ENCODE results near the gene GSX2.
A peak's percentile ranks its signal among the peaks of the same experiment; 100 is the strongest.

GSX2 gene

DNA sequence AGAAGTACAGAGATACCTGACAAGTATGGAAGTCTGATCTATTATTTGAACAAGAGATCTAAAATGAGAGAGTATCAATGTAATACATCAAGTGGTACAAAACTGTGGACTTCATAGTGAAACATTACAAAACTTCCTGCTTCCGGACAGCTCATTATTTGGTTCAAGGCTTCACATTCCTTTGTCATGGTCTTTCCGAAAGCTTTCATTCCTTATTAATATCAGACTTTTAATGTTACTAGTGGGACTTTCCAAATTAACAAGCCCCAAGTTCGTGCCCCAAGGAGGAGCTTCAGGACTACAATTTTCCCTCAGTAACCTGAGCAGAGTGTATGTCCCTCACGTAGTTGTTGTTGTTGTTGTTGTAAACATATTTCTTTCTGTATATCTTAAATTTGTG lies 36.7 kb upstream of the GSX2 start:
- peak overlapping the region; percentile 96 for H3K27ac ChIP-seq (ENCODE audit: low read depth, low read length)
- H3K9ac ChIP-seq (ENCODE audit: low read length), result peak overlapping the region; percentile 89
- H3K4me1 ChIP-seq (ENCODE audit: insufficient read depth, low read length), result peaks cover 30% of the 10 kb centered on the region
- no peaks in the 10 kb centered on the region for H3K27me3 ChIP-seq (ENCODE audit: control insufficient read depth in 1 of 2, insufficient read depth in 2 of 2, low read length in 2 of 2)
- peak overlapping the region; percentile 91 to 96 for H3K4me3 ChIP-seq (ENCODE audit: low read depth in 1 of 2, low read length in 2 of 2)
- no peaks in the 10 kb centered on the region for H3K36me3 ChIP-seq (ENCODE audit: insufficient read depth, low read length)
- H3K9me3 ChIP-seq (ENCODE audit: low read length), result no peaks in the 10 kb centered on the region

GRCh38 chr4:54063737-54064316 lies 36.1 kb upstream of the GSX2 start:
- peaks cover 29% of the 10 kb centered on the region for H3K4me1 ChIP-seq (ENCODE audit: insufficient read depth, low read length)
- H3K9ac ChIP-seq (ENCODE audit: low read length), result peak overlapping the region; percentile 89

DNA sequence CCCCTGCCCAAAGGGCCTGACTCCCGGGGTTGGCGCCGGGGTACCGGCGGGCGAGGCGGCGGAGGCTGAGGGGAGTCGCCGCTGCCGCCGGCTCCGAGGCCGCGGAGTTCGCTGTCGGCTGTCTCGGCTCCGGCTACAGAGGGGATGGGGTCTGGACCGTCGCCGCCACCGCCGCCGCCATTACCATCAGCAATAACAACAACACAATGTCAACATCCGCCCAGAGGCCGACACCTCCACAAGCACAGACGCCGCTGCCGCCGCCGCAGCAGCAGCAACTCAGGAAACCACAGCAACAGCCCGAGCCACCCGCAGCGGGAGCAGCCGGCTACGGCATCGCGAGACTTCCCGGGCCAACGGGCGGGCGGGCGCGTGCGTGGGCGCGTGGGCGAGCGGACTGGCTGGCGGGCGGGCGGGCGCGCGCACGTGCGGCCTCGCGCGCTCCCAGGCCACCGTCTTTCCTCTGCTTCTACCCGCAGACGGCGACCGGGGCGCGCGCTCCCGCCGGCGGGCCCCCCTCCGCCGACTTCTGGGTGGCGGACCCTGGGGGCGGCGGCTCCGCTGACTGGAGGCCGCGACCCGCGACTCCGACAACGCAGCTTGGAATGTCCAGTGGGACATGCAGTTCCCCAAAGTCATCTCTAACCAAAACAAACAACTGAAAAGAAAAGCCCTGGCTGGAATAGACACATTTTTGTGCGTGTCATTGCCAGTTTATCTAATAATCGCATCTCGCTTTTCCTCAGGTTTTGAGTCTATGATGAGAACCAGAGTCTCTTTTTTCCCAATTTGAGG lies 35.4 kb upstream of the GSX2 start, which contains the start of gene CHIC2:
CHIC2 (minus strand) TSS at position 289 of the 795 bp plus-strand sequence. CDS start 305 bp downstream, outside the sequence.
- Histone ChIP-seq H3K4me1 (ENCODE audit: insufficient read depth, low read length) (peaks cover 29% of the 10 kb centered on the region), H3K27ac (ENCODE audit: low read depth, low read length) (peak within 1 kb of the TSS; percentile 96), H3K27me3 (ENCODE audit: control insufficient read depth in 1 of 2, insufficient read depth in 2 of 2, low read length in 2 of 2) (no peaks in the 10 kb centered on the region), H3K36me3 (ENCODE audit: insufficient read depth, low read length) (no peaks in the 10 kb centered on the region), H3K9me3 (ENCODE audit: low read length) (no peaks in the 10 kb centered on the region), H3K4me3 (ENCODE audit: low read depth in 1 of 2, low read length in 2 of 2) (peak within 1 kb of the TSS; percentile 91 to 96), H3K9ac (ENCODE audit: low read length) (peak within 1 kb of the TSS; percentile 89)

More at GRCh38 chr4:54063737-54064316, 36.1 kb upstream of the GSX2 start:
- Histone ChIP-seq H3K27me3 (ENCODE audit: control insufficient read depth in 1 of 2, insufficient read depth in 2 of 2, low read length in 2 of 2) (no peaks in the 10 kb centered on the region), H3K9me3 (ENCODE audit: low read length) (no peaks in the 10 kb centered on the region), H3K4me3 (ENCODE audit: low read depth in 1 of 2, low read length in 2 of 2) (peak overlapping the region; percentile 91 to 96), H3K36me3 (ENCODE audit: insufficient read depth, low read length) (no peaks in the 10 kb centered on the region), H3K27ac (ENCODE audit: low read depth, low read length) (peak overlapping the region; percentile 96)

GRCh38 chr4:54065282-54066087 lies 34.5 kb upstream of the GSX2 start:
- Histone ChIP-seq H3K36me3 (ENCODE audit: insufficient read depth, low read length) (no peaks in the 10 kb centered on the region), H3K9ac (ENCODE audit: low read length) (peak overlapping the region; percentile 51), H3K4me1 (ENCODE audit: insufficient read depth, low read length) (peaks cover 24% of the 10 kb centered on the region)

DNA sequence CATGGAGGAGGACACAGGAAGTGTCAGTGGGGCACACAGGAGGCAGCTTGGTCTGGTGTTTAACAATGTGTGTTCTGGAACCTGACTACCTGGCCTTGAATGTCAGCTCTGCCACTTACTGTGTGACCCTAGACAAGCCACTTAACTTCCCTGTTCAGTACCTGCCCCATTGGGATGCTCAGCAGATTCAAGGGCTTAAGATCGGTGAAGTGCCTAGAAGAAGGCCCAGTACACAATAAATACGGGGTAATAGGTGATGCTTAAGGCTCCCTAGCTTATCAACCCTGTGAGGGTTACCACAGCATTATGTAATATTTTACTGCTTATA lies 33.9 kb upstream of the GSX2 start:
- Histone ChIP-seq H3K9me3 (ENCODE audit: low read length) (no peaks in the 10 kb centered on the region), H3K27me3 (ENCODE audit: control insufficient read depth in 1 of 2, insufficient read depth in 2 of 2, low read length in 2 of 2) (no peaks in the 10 kb centered on the region), H3K36me3 (ENCODE audit: insufficient read depth, low read length) (no peaks in the 10 kb centered on the region), H3K4me3 (ENCODE audit: low read depth in 1 of 2, low read length in 2 of 2) (no peak overlapping the region), H3K9ac (ENCODE audit: low read length) (no peak overlapping the region), H3K27ac (ENCODE audit: low read depth, low read length) (no peak overlapping the region), H3K4me1 (ENCODE audit: insufficient read depth, low read length) (peaks cover 22% of the 10 kb centered on the region)

More at GRCh38 chr4:54065282-54066087, 34.5 kb upstream of the GSX2 start:
- Histone ChIP-seq H3K27me3 (ENCODE audit: control insufficient read depth in 1 of 2, insufficient read depth in 2 of 2, low read length in 2 of 2) (no peaks in the 10 kb centered on the region), H3K9me3 (ENCODE audit: low read length) (no peaks in the 10 kb centered on the region), H3K27ac (ENCODE audit: low read depth, low read length) (peak overlapping the region; percentile 77), H3K4me3 (ENCODE audit: low read depth in 1 of 2, low read length in 2 of 2) (peak overlapping the region in 1 of 2 donors; percentile 73)

GRCh38 chr4:54066718-54067129 lies 33.2 kb upstream of the GSX2 start:
- H3K36me3 ChIP-seq (ENCODE audit: insufficient read depth, low read length), result no peaks in the 10 kb centered on the region
- no peak overlapping the region for H3K9ac ChIP-seq (ENCODE audit: low read length)
- H3K9me3 ChIP-seq (ENCODE audit: low read length), result no peaks in the 10 kb centered on the region
- H3K4me3 ChIP-seq (ENCODE audit: low read depth in 1 of 2, low read length in 2 of 2), result no peak overlapping the region
- peaks cover 19% of the 10 kb centered on the region for H3K4me1 ChIP-seq (ENCODE audit: insufficient read depth, low read length)
- H3K27ac ChIP-seq (ENCODE audit: low read depth, low read length), result no peak overlapping the region
- H3K27me3 ChIP-seq (ENCODE audit: control insufficient read depth in 1 of 2, insufficient read depth in 2 of 2, low read length in 2 of 2), result no peaks in the 10 kb centered on the region

GRCh38 chr4:54067166-54067565 lies 32.8 kb upstream of the GSX2 start:
- H3K36me3 ChIP-seq (ENCODE audit: insufficient read depth, low read length), result no peaks in the 10 kb centered on the region
- no peak overlapping the region for H3K27ac ChIP-seq (ENCODE audit: low read depth, low read length)
- H3K27me3 ChIP-seq (ENCODE audit: control insufficient read depth in 1 of 2, insufficient read depth in 2 of 2, low read length in 2 of 2), result no peaks in the 10 kb centered on the region
- H3K4me1 ChIP-seq (ENCODE audit: insufficient read depth, low read length), result peaks cover 16% of the 10 kb centered on the region
- no peak overlapping the region for H3K9ac ChIP-seq (ENCODE audit: low read length)
- H3K4me3 ChIP-seq (ENCODE audit: low read depth in 1 of 2, low read length in 2 of 2), result no peak overlapping the region
- H3K9me3 ChIP-seq (ENCODE audit: low read length), result no peaks in the 10 kb centered on the region

GRCh38 chr4:54073271-54073880 lies 26.6 kb upstream of the GSX2 start:
- H3K4me1 ChIP-seq (ENCODE audit: insufficient read depth, low read length), result no peaks in the 10 kb centered on the region
- no peaks in the 10 kb centered on the region for H3K36me3 ChIP-seq (ENCODE audit: insufficient read depth, low read length)
- H3K9ac ChIP-seq (ENCODE audit: low read length), result no peak overlapping the region
- H3K4me3 ChIP-seq (ENCODE audit: low read depth in 1 of 2, low read length in 2 of 2), result no peak overlapping the region
- no peaks in the 10 kb centered on the region for H3K9me3 ChIP-seq (ENCODE audit: low read length)
- no peaks in the 10 kb centered on the region for H3K27me3 ChIP-seq (ENCODE audit: control insufficient read depth in 1 of 2, insufficient read depth in 2 of 2, low read length in 2 of 2)
- no peak overlapping the region for H3K27ac ChIP-seq (ENCODE audit: low read depth, low read length)

DNA sequence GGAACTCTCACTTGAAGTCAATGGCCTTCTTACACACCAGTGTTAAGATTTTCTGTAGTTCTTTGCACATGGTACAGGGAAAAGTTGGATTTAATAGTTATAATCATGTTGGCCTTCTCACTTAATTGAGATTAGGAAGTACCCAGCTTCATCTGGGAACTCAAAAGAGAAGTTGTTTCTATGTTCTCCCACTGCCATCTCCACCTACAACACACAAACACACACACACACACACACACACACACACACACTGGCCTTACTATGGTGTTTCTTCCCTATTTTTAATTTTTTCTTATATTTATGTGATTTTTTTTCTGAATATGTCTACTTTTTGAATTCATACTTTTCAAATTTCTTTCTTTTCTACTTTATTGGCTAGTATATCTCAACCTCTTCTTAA lies 25.6 kb upstream of the GSX2 start:
- Histone ChIP-seq H3K36me3 (ENCODE audit: insufficient read depth, low read length) (no peaks in the 10 kb centered on the region), H3K27me3 (ENCODE audit: control insufficient read depth in 1 of 2, insufficient read depth in 2 of 2, low read length in 2 of 2) (no peaks in the 10 kb centered on the region), H3K4me3 (ENCODE audit: low read depth in 1 of 2, low read length in 2 of 2) (no peak overlapping the region), H3K27ac (ENCODE audit: low read depth, low read length) (no peak overlapping the region), H3K4me1 (ENCODE audit: insufficient read depth, low read length) (no peaks in the 10 kb centered on the region), H3K9ac (ENCODE audit: low read length) (no peak overlapping the region), H3K9me3 (ENCODE audit: low read length) (no peaks in the 10 kb centered on the region)

- H3K9ac ChIP-seq (ENCODE audit: low read length), result no peak overlapping the region
- H3K36me3 ChIP-seq (ENCODE audit: insufficient read depth, low read length), result no peaks in the 10 kb centered on the region
- H3K4me1 ChIP-seq (ENCODE audit: insufficient read depth, low read length), result no peaks in the 10 kb centered on the region
- H3K27ac ChIP-seq (ENCODE audit: low read depth, low read length), result no peak overlapping the region
- no peak overlapping the region for H3K4me3 ChIP-seq (ENCODE audit: low read depth in 1 of 2, low read length in 2 of 2)
- H3K9me3 ChIP-seq (ENCODE audit: low read length), result no peaks in the 10 kb centered on the region
- no peaks in the 10 kb centered on the region for H3K27me3 ChIP-seq (ENCODE audit: control insufficient read depth in 1 of 2, insufficient read depth in 2 of 2, low read length in 2 of 2)
These were observed 23.3 kb upstream of the GSX2 start for GRCh38 chr4:54076673-54077072.

DNA sequence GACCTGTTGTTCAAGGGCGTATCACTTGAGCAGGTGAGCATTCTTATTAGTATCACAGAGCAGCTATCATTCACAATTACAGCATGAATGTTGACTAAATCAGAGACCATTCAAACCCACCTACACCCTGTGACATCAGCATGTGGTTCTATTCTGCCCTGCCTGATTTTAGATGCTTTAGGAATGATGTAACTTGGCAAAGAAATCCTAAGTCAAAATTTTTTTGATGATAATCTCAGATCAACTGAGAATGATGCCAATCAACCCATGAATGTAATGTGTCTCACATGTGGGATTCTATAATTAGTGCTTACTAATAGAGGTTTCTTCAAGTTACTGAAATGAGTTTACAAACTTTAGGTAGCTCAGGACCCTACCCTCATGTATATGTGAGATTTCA lies 22.2 kb upstream of the GSX2 start:
- no peaks in the 10 kb centered on the region for H3K4me1 ChIP-seq (ENCODE audit: insufficient read depth, low read length)
- no peaks in the 10 kb centered on the region for H3K9me3 ChIP-seq (ENCODE audit: low read length)
- H3K9ac ChIP-seq (ENCODE audit: low read length), result no peak overlapping the region
- no peaks in the 10 kb centered on the region for H3K36me3 ChIP-seq (ENCODE audit: insufficient read depth, low read length)
- H3K4me3 ChIP-seq (ENCODE audit: low read depth in 1 of 2, low read length in 2 of 2), result no peak overlapping the region
- no peaks in the 10 kb centered on the region for H3K27me3 ChIP-seq (ENCODE audit: control insufficient read depth in 1 of 2, insufficient read depth in 2 of 2, low read length in 2 of 2)
- H3K27ac ChIP-seq (ENCODE audit: low read depth, low read length), result no peak overlapping the region
